HEK293T (cell line): ENCODE measurements around the gene C2orf68.

Experiments
- BHLHE40 ChIP-seq: fragments of 450-650 bp; IDR thresholded peaks from 2 replicates; pipeline ENCODE4 v1.6.1; 2016; ENCODE audit warnings: mild to moderate bottlenecking, moderate library complexity, borderline replicate concordance
- ELF4 ChIP-seq: fragments of 450-650 bp; IDR thresholded peaks from 2 replicates; pipeline ENCODE4 v1.6.1; 2017; ENCODE audit warnings: antibody characterized with exemption
- FOXK2 ChIP-seq: fragments of 450-650 bp; IDR thresholded peaks from 2 replicates; pipeline ENCODE4 v1.6.1; 2016; ENCODE audit warnings: mild to moderate bottlenecking
- FOXM1 ChIP-seq: fragments of 450-650 bp; IDR thresholded peaks from 2 replicates; pipeline ENCODE4 v1.6.1; 2017; ENCODE audit warnings: mild to moderate bottlenecking, borderline replicate concordance
- HDGF ChIP-seq: fragments of 450-650 bp; IDR thresholded peaks from 2 replicates; pipeline ENCODE4 v1.6.1; 2017; ENCODE audit warnings: antibody characterized with exemption, borderline replicate concordance
- L3MBTL2 ChIP-seq: fragments of 450-650 bp; conservative IDR thresholded peaks from 2 replicates; pipeline ENCODE4 v1.6.1; 2016; ENCODE audit warnings: mild to moderate bottlenecking
- LEF1 ChIP-seq: fragments of 450-650 bp; IDR thresholded peaks from 2 replicates; pipeline ENCODE4 v1.6.1; 2017; ENCODE audit warnings: mild to moderate bottlenecking, borderline replicate concordance
- SP1 ChIP-seq: fragments of 450-650 bp; IDR thresholded peaks from 2 replicates; pipeline ENCODE4 v1.6.1; 2017
- SUZ12 ChIP-seq: fragments of 450-650 bp; IDR thresholded peaks from 2 replicates; pipeline ENCODE4 v1.6.1; 2016; ENCODE audit warnings: mild to moderate bottlenecking
- TARDBP ChIP-seq: fragments of 450-650 bp; IDR thresholded peaks from 2 replicates; pipeline ENCODE4 v1.6.1; 2016

- TF ChIP-seq LEF1 (no peak), SP1 (no peak), ELF4 (no peak), L3MBTL2 (no peak), FOXM1 (no peak), BHLHE40 (no peak), TARDBP (no peak), HDGF (no peak), SUZ12 (no peak), FOXK2 (no peak)
Observed at GRCh38 chr2:85655961-85656417, 44.1 kb upstream of the C2orf68 start.
